Limb (tissue), 2 donors: ENCODE results near the gene SLC2A6.

Experiments used
- DNase-seq, 2 donors: peaks; one replicate each; pipeline ENCODE4 v3.0.0-alpha.2; 2016; ENCODE audit errors: extremely low spot score in 2 of 2

Gene SLC2A6

DNA sequence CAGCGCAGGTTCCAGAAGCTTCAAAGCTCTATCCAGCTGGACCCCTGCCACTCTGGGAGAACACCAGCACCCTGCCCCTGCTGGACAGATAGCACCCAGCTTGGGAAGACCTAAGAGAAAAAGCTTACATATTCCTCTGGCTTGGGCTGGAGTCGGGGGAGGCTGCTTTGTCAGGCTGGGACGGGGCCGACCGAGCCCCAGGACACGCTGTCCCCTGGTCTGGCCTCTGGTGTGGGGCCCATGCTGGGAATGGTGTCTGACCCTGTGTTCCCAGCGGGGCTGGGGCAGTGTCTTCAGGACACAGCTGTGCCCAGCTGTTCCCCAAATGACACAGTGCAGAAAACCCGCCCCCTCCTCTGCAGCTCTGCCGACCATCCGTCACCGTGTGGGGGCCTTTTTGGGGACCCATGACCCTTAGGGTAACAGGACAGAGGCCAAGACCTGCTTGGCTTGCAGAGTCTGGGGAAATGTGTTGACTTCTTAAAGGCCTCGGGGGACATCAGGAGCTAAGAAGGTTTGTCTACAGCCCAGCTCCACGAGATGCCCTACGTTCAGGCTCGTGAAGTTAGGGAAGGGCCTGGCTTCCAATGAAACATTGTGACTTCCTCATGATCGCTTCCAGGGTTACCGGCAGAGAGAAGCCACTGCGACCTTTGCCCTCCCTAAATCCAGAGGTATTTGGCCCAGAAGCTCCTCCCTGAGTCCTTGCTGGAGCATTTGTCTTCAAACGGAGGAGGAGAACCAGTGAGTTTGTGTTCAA, 20.4 kb upstream of the SLC2A6 start:
- DNase-seq: no peak

GRCh38 chr9:133496861-133497842, 18.3 kb upstream of the SLC2A6 start:
- no peak for DNase-seq

- no peak for DNase-seq
Observed at GRCh38 chr9:133495327-133496293, 16.7 kb upstream of the SLC2A6 start.

DNA sequence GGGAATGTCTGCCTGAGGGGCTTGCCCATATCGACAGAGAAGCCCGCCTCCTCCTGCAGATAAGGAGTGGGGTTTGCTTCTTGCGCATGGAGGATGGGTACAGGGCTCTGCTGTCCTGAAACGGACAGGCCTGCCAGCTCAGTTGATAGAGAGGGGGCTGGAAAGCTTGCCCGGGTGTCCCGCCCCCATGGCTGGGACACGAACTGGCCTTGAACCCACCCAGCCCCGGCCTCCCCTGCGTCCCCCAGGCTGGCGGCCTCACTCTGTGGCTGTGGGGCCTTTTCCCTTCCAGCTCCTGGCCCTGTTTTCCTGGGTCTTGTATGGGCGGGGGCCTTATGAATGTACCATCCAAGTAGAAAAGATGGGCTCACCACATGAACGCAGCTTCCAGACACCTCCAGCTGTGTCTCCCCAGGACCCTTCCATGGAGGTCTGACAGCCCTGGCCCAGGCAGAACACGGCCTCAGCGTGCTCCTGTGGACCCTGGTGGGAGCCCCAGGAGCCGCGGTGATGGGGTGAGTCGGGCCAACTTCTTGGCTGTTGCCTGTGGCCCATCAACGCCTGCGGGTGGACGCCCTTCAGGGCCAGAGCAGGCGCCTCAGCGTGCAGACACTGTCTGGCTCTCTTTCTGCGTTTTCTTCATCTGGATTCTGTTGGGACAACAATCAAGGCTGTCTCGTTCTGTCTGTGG, 15.9 kb upstream of the SLC2A6 start:
- DNase-seq: no peak

- no peak for DNase-seq
Observed at GRCh38 chr9:133493845-133494540, 15.1 kb upstream of the SLC2A6 start.

DNA sequence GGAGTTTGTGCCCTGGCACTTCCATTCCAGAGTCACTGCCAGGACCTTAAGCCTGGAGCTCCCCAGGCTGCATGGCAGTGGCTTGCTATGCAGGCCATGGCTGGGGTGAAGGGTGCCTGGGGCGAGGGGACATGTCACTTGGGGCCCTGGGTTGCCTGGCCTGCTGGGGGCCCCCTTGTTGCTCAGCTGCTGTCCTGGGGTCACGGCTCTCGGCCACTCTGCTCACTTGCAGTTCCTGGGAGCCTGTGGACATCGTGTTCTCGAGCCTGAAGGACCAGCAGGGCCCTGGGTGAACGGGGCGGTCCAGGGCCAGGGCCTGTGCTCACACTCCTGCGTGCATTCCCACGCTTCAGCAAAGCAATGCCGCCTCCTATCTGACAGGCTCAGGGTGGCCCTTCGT, 14.5 kb upstream of the SLC2A6 start:
- no peak for DNase-seq

GRCh38 chr9:133492061-133493021, 13.4 kb upstream of the SLC2A6 start:
- peak in 1 of 2 donors; percentile 56 for DNase-seq

DNA sequence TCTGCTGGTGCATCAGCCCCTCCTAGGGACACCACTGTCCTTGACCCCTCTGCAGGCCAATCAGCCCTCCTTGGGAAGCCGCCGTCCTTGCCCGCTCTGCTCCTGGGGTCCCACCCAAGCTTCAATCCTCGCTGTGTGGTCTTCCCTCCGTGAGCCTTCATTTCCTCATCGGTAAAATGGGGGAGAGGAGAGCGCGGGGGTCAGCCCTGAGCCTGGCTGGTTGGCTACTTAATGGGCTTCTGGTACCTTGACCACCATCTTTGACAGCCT, 12.7 kb upstream of the SLC2A6 start:
- DNase-seq: no peak

DNA sequence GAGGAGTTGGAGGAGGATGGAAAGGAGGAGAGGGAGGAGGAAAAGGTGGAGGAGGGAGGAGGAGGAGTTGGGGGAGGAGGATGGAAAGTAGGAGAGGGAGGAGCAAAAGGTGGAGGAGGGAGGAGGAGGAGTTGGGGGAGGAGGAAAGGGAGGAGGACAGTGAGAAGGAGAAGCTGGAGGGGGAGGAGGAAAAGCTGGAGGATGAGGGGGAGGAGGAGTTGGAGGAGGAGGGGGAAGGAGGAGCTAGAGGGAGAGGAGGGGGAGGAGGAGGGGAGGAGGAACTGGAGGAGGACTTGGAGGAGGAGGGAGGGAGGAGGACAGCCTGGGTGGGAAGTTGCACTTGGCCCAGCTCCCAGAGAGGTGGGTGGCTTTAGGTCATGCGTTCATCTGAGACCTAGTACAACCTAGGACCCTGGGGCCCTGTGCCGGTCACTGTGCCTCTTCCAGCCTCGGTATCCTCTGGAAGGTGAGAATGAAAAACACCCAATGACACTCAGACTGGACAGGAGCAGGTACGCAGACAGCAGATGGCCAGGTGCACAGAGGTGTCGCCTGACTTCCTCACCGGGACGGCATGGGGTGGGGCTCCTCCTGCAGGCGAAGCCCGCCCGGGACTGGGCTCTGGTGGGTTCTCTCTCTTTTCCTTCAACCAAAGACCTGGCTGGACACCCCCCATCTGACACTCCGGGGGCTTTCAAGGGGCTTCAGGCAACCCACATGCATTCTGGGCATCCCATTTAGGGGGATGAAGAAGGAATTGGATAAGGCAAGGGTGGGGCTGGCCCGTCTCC, 12.2 kb upstream of the SLC2A6 start:
- DNase-seq: no peak

- DNase-seq: no peak
Observed at GRCh38 chr9:133490201-133490681, 11.3 kb upstream of the SLC2A6 start.

- DNase-seq: no peak
Observed at GRCh38 chr9:133489253-133490190, 10.6 kb upstream of the SLC2A6 start.

GRCh38 chr9:133488686-133489252, 9.9 kb upstream of the SLC2A6 start:
- no peak for DNase-seq

GRCh38 chr9:133487331-133487725, 8.4 kb upstream of the SLC2A6 start:
- DNase-seq: no peak

DNA sequence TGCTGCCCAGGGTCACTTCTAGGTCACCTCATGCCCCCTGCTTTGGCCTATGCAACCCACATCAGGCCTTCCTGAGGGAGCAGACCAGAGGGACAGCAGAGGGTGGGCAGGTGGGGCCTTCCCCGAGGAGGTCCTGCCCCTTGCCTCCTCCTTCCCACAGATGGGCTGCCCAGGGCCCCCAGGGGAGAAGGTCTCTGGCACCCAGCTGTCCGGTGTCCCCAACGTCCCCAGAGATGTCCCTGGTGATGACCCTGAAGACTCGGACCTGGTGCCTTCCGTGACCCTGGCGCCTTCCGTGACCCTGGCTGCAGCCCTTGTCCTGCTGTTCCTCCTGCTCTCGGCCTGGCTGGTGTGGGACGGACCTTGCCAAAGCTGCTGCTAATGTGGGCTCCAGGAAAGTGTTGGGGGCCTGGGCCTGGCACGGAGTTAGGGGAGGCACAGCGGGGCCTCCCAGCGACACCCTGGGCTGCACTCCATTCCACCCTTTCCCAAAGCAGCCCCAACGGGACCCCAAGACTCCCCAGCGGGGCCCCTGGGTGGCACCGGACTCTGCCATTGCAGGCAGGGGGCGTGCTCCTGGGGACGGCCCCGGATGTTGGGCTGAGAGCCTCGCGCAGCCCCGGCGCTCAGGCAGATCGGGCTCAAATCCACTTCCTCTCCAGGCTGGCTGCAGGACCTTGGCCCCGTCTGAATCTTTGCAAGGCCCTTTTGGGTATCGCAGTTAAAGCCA, 6.8 kb upstream of the SLC2A6 start:
- DNase-seq: no peak

DNA sequence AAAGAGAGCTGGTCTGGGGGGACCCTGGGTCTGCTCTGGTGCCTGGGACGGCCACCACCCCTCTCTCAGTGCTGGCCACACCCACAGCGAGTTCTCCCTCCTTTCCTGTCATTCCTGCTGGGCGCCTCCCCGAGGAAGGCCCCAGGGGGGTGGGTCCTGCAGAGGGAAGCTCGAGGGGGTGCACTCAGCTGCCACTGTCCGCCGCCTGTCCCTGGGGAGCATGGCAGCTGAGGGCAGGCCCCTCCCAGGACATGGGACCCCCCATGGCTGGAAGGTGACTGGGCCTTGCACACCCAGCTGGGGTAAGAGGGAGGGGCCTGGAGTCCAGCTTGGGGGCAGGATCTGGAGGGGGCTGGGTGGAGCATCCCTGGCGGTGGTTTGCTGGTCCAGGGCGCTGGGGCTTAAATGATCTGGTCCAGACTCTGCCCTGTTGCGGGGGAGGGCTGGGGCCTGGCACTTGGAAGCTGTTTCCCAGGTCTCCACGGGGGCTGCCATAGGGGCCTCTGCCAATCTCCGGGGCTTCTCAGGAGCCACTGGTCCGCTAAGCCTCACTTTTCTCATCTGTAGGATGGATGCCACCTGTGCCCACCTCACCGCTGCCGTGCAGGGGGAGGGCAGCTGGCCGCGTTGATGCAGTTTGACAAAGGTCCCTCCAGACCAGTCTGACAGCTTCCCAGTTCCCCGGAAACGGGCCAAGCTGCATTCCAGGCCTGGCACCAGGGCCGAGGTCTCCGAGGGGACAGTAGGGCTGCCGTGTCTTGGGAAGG, 6.0 kb upstream of the SLC2A6 start:
- no peak for DNase-seq
